Endothelial cell of umbilical vein (primary cell): Measurements from ENCODE around the gene PRTN3. TPM values are rescaled to one million over a fixed set of nuclear protein-coding genes. Genes with fewer than 3 reads are reported as not detected.

Experiments used
- BruUV-seq: library from RNA; stranded (reverse); fragments of 400-500 nt; replicated peaks from 2 replicates; lab custom pipeline; 2021; lab: Mats Ljungman, UMichigan
- CTCF ChIA-PET: fragments of 300-600, 350-600 bp; sonication (Branson Sonifier 250); formaldehyde crosslinking; loops from one replicate; lab custom pipeline; 2021; ENCODE audit warnings: antibody characterized with exemption, inconsistent platforms; lab: Charles Lee
- POLR2A ChIA-PET: fragments of 300-600, 350-600 bp; sonication (Branson Sonifier 250); formaldehyde crosslinking; loops from one replicate; lab custom pipeline; 2021; ENCODE audit warnings: antibody characterized with exemption, inconsistent platforms; lab: Charles Lee
- DNase-seq: peaks from one replicate; pipeline ENCODE4 v3.0.0-alpha.2; 2011; ENCODE audit warnings: low read depth, low spot score
- FAIRE-seq: peaks from 2 replicates; lab custom pipeline; 2011; peaks lifted over from hg19 to GRCh38; lab: Jason Lieb, UNC
- H2AFZ ChIP-seq: 2 replicates; pipeline ENCODE4 v1.6.0; 2012; ENCODE audit warnings: low read depth, low read length, control low read depth, inconsistent platforms
- H3K27ac ChIP-seq: 2 replicates; pipeline ENCODE4 v1.5.1; 2011; ENCODE audit warnings: low read depth, mild to moderate bottlenecking, control low read depth, low read length, moderate library complexity; ENCODE audit not compliant: insufficient read depth
- H3K27me3 ChIP-seq, 2 experiments: 2 replicates each; pipeline versions ENCODE4 v1.6.0 to v1.6.1; 2011; ENCODE audit warnings: low read length in 2 of 2, mixed read lengths in 1 of 2; ENCODE audit not compliant: control insufficient read depth in 2 of 2, insufficient read depth in 2 of 2
- H3K36me3 ChIP-seq, 2 experiments: 2 replicates in 1 of 2; 3 replicates in 1 of 2; pipeline ENCODE4 v1.5.1; 2011; ENCODE audit warnings: low read length in 2 of 2, mild to moderate bottlenecking in 1 of 2, moderate library complexity in 1 of 2; ENCODE audit not compliant: control insufficient read depth in 2 of 2, insufficient read depth in 2 of 2; ENCODE audit errors: extremely low read depth in 1 of 2
- H3K4me1 ChIP-seq: 3 replicates; pipeline ENCODE4 v1.5.1; 2011; ENCODE audit warnings: mild to moderate bottlenecking, low read length; ENCODE audit not compliant: control insufficient read depth, insufficient read depth; ENCODE audit errors: extremely low read depth
- H3K4me2 ChIP-seq: 2 replicates; pipeline ENCODE4 v1.6.1; 2011; ENCODE audit warnings: low read length, control low read depth, mixed read lengths; ENCODE audit not compliant: insufficient read depth
- H3K4me3 ChIP-seq, 3 experiments: fragments of 200-600 bp in 1 of 3; sonication (generic), shearing (Covaris generic) in 1 of 3; replicated peaks in 1 of 3; 2 replicates each; pipeline ENCODE4 v1.5.1; 2011 to 2016; ENCODE audit warnings: control low read depth in 3 of 3, low read length in 3 of 3, mild to moderate bottlenecking in 2 of 3, inconsistent platforms in 1 of 3, low read depth in 1 of 3, moderate library complexity in 1 of 3; ENCODE audit not compliant: insufficient read depth in 1 of 3
- H3K79me2 ChIP-seq: 2 replicates; pipeline ENCODE4 v1.6.0; 2012; ENCODE audit warnings: low read length, inconsistent platforms; ENCODE audit not compliant: control insufficient read depth, insufficient read depth
- H3K9ac ChIP-seq: replicated peaks from 2 replicates; pipeline ENCODE3; 2011; ENCODE audit warnings: low read length, control low read depth; ENCODE audit not compliant: insufficient read depth; ENCODE audit errors: extremely low read depth
- H3K9me1 ChIP-seq: replicated peaks from 3 replicates; pipeline ENCODE4 v1.6.0; 2011; ENCODE audit warnings: mild to moderate bottlenecking, low read length; ENCODE audit not compliant: control insufficient read depth, insufficient read depth; ENCODE audit errors: extremely low read depth
- H3K9me3 ChIP-seq: replicated peaks from 2 replicates; pipeline ENCODE4 v1.5.1; 2012; ENCODE audit warnings: low read length, inconsistent platforms; ENCODE audit not compliant: control insufficient read depth, insufficient read depth
- H4K20me1 ChIP-seq: replicated peaks from 2 replicates; pipeline ENCODE3; 2011; ENCODE audit warnings: mild to moderate bottlenecking, low read length; ENCODE audit not compliant: control insufficient read depth, insufficient read depth; ENCODE audit errors: extremely low read depth
- EZH2 ChIP-seq: IDR thresholded peaks from 2 replicates; pipeline ENCODE4 v1.6.1; 2012; ENCODE audit warnings: borderline replicate concordance, low read depth, mild to moderate bottlenecking, moderate library complexity, low read length, inconsistent platforms; ENCODE audit not compliant: severe bottlenecking
- FOS ChIP-seq: IDR thresholded peaks from 2 replicates; pipeline ENCODE4 v1.6.1; 2011; ENCODE audit warnings: mild to moderate bottlenecking, low read length, moderate library complexity, borderline replicate concordance; ENCODE audit not compliant: insufficient read depth
- POLR2A ChIP-seq: IDR thresholded peaks from 2 replicates; pipeline ENCODE4 v1.6.1; 2012; ENCODE audit warnings: low read depth, mild to moderate bottlenecking, control low read depth, low read length
- dilution Hi-C: fragments of 300-500 bp; cut with MboI; formaldehyde crosslinking; loops from one replicate; pipeline ENCODE4 v1.15.0; 2019; ENCODE audit warnings: low sequenced_read_pairs; ENCODE audit not compliant: extremely low pct_ligation_motif_present
- intact Hi-C: fragments of 100-400 bp; cut with micrococcal nuclease; formaldehyde crosslinking; loops from one replicate; pipeline ENCODE4 v1.10.0; 2022
- polyA plus RNA-seq, 4 experiments: library from polyadenylated mRNA; depleted of rRNA in 3 of 4; stranded (reverse) in 3 of 4; unstranded in 1 of 4; fragments of >200 nt; gene quantifications; 2 replicates each; pipeline versions ENCODE4 v1.2.1 to v1.2.3, GENCODE V29; 2011 to 2012; ENCODE audit warnings: missing spikeins in 1 of 4
- total RNA-seq: library from RNA; stranded (reverse); gene quantifications from 2 replicates; pipeline ENCODE4 v1.2.3, GENCODE V29; 2021
- TF ChIP-seq, protein P1 (sequence below), 2 donors: IDR thresholded peaks; 1 replicate in 1 of 2; 2 replicates in 1 of 2; pipeline ENCODE4 v1.5.1; 2011; ENCODE audit warnings: low read length in 2 of 2, mild to moderate bottlenecking in 2 of 2, moderate library complexity in 2 of 2, control low read depth in 1 of 2, inconsistent platforms in 1 of 2, low read depth in 1 of 2; ENCODE audit not compliant: insufficient read depth in 1 of 2; ENCODE audit errors: extremely low read depth in 1 of 2

The PRTN3 gene
- total and polyA plus RNA-seq, 2 donors (not counting 3 experiments of a cell fraction or from before 2014, with no cell fraction given) = not detected

DNA sequence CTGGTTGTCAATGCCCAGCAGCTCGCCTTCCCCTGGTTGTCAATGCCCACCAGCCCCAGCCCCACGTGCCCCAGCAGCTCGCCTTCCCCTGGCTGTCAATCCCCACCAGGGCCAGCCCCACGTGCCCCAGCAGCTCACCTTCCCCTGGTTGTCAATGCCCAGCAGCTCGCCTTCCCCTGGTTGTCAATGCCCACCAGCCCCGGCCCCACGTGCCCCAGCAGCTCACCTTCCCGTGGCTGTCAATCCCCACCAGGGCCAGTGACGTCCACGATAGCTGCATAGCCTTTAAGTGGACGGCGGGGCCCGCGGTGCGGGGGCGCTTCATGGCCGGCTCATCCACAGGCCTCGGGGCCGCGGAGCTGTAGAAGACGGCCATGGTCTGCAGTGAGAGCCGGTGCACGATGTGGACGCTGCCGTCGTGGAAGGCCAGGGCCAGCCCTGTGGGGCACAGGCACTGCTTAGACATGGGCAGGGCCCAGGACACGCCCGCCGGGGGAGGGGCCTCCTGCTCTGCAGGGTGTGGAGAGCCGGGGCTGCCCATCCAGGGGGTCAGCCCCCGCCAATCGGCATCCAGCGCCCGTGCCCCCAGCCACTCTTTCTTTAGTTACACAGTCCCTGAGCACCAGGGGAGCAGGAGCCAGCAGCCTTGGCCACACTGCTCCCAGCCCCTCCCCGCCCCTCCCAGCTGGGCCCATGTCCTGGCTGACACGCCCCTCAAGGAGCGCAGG, 39.1 kb downstream of the PRTN3 start:
- no peaks in the 10 kb centered on the region for H4K20me1 ChIP-seq
- H3K9me3 ChIP-seq = no peaks in the 10 kb centered on the region
- H3K27ac ChIP-seq = no peak overlapping the region
- H3K4me2 ChIP-seq = no peak overlapping the region
- intact Hi-C loops = no loop called here
- BruUV-seq = no TSS peak
- ChIA-PET CTCF (interaction anchor here (1.8 kb wide), 1 partner anchor 23 kb away, joined by 4 read pairs; no protein-coding TSS in a partner anchor), POLR2A (no interaction called here)
- dilution Hi-C loops = no loop called here
- no peaks in the 10 kb centered on the region for H3K9me1 ChIP-seq
- no peaks in the 10 kb centered on the region for H3K4me1 ChIP-seq
- no peak overlapping the region for H3K4me3 ChIP-seq
- H3K9ac ChIP-seq = no peak overlapping the region
- DNase-seq (no peak), FAIRE-seq (no peak)
- H3K36me3 ChIP-seq = peaks cover 0 to 37% of the 10 kb centered on the region in 2 experiments
- H2AFZ ChIP-seq = no peak overlapping the region
- H3K79me2 ChIP-seq = no peaks in the 10 kb centered on the region
- H3K27me3 ChIP-seq = no peaks in the 10 kb centered on the region
- TF ChIP-seq FOS = no peak
- no peak for TF ChIP-seq EZH2
- TF ChIP-seq POLR2A = no peak
- TF ChIP-seq, protein P1, sequence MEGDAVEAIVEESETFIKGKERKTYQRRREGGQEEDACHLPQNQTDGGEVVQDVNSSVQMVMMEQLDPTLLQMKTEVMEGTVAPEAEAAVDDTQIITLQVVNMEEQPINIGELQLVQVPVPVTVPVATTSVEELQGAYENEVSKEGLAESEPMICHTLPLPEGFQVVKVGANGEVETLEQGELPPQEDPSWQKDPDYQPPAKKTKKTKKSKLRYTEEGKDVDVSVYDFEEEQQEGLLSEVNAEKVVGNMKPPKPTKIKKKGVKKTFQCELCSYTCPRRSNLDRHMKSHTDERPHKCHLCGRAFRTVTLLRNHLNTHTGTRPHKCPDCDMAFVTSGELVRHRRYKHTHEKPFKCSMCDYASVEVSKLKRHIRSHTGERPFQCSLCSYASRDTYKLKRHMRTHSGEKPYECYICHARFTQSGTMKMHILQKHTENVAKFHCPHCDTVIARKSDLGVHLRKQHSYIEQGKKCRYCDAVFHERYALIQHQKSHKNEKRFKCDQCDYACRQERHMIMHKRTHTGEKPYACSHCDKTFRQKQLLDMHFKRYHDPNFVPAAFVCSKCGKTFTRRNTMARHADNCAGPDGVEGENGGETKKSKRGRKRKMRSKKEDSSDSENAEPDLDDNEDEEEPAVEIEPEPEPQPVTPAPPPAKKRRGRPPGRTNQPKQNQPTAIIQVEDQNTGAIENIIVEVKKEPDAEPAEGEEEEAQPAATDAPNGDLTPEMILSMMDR (IDR thresholded peaks at IDR 0.05; ENCODE audit: extremely low read depth in 1 of 2, insufficient read depth in 1 of 2, low read depth in 1 of 2, low read length in 2 of 2) = no peak
